HTR-8/SVneo (cell line): ENCODE measurements around the gene KRT6A.

Experiments used
- DNase-seq: peaks from one replicate; pipeline ENCODE4 v3.0.0; 2011; ENCODE audit warnings: low spot score, mixed read lengths; ENCODE audit not compliant: insufficient read length
- FAIRE-seq: peaks from 2 replicates; lab custom pipeline; 2011; peaks lifted over from hg19 to GRCh38; lab: Jason Lieb, UNC

The KRT6A gene

GRCh38 chr12:52439420-52439819, 53.6 kb downstream of the KRT6A start:
- no peak for FAIRE-seq
- no peak for DNase-seq

GRCh38 chr12:52438305-52439301, 54.5 kb downstream of the KRT6A start:
- FAIRE-seq = no peak
- no peak for DNase-seq

GRCh38 chr12:52437508-52437907, 55.5 kb downstream of the KRT6A start:
- FAIRE-seq (no peak), DNase-seq (no peak)
